ENCODE data around the gene TSPAN18. TPM values are rescaled to one million over a fixed set of nuclear protein-coding genes. Genes with fewer than 3 reads are reported as not detected.

TSPAN18 gene
- total RNA-seq, 4 donors from 2014 or later, result 2.6 to 28.9 (median 4.9) TPM

- Histone ChIP-seq H3K4me3 (no peak overlapping the region), H3K27me3 (no peaks in the 10 kb centered on the region), H3K27ac (no peak overlapping the region), H3K4me1 (peaks cover 0 to 3% (median 0%) of the 10 kb centered on the region in 4 donors), H3K36me3 (no peaks in the 10 kb centered on the region), H3K9me3 (no peaks in the 10 kb centered on the region)
- in situ Hi-C loops (cut with MboI; ENCODE audit: low pct_ligation_motif_present in 1 of 4, low pct_unique_long_range_greater_than_20kb in 1 of 4, low sequenced_read_pairs in 3 of 4) (no loop called here), intact Hi-C loops (cut with DNase I; ENCODE audit: low total_unique reads) (no loop called here)
- 61 to 70% methylated on average over 3 to 16 of the region's 18 CpGs for WGBS, 2 donors (ENCODE audit: low coverage in 1 of 2)
- no peak for DNase-seq
- no peak for TF ChIP-seq POLR2AphosphoS5 (IDR thresholded peaks at IDR 0.05)
Observed at GRCh38 chr11:44788536-44789261, 61.9 kb downstream of the TSPAN18 start.

GRCh38 chr11:44789496-44789895 is 62.7 kb downstream of the TSPAN18 start:
- Histone ChIP-seq H3K27ac (no peak overlapping the region), H3K27me3 (no peaks in the 10 kb centered on the region), H3K9me3 (no peaks in the 10 kb centered on the region), H3K4me1 (no peaks in the 10 kb centered on the region), H3K4me3 (no peak overlapping the region), H3K36me3 (no peaks in the 10 kb centered on the region)
- DNase-seq, result no peak
- intact Hi-C loops (cut with DNase I; ENCODE audit: low total_unique reads), result no loop called here
- in situ Hi-C loops (cut with MboI; ENCODE audit: low pct_ligation_motif_present in 1 of 4, low pct_unique_long_range_greater_than_20kb in 1 of 4, low sequenced_read_pairs in 3 of 4), result no loop called here
- WGBS, 2 donors (ENCODE audit: low coverage in 1 of 2), result 45 to 60% methylated on average over 2 to 3 of the region's 3 CpGs
- TF ChIP-seq POLR2AphosphoS5 (IDR thresholded peaks at IDR 0.05) (no peak), POLR2A (IDR thresholded peaks at IDR 0.05) (no peak), EP300 (IDR thresholded peaks at IDR 0.05; ENCODE audit: low read depth) (no peak), CTCF (IDR thresholded peaks at IDR 0.05) (no peak)

DNA sequence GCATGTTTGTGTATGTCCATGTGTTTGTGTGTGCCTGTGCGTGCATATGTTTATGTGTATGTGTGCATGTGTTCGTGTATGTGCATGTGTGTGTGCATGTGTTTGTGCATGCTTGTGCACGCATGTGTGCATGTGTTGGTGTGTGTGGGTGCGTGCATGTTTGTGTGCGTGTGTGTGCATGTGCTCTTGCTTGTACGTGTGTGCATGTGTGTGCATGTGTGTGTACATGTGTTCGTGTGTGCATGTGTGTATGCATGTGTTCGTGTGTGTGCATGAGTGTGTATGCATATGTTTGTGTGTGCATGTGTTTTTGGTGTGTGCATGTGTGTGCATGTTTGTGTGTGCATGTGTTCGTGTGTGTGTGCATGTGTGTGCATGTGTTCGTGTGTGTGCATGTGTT is 63.4 kb downstream of the TSPAN18 start:
- intact Hi-C loops (cut with DNase I; ENCODE audit: low total_unique reads) (loop anchor here (10.0 kb wide), 2 partner anchors 405 kb away; no protein-coding TSS in a partner anchor), in situ Hi-C loops (cut with MboI; ENCODE audit: low pct_ligation_motif_present in 1 of 4, low pct_unique_long_range_greater_than_20kb in 1 of 4, low sequenced_read_pairs in 3 of 4) (no loop called here)
- DNase-seq, result no peak
- H3K36me3 ChIP-seq, result no peaks in the 10 kb centered on the region
- TF ChIP-seq POLR2A (IDR thresholded peaks at IDR 0.05), result no peak
- TF ChIP-seq CTCF (IDR thresholded peaks at IDR 0.05), result no peak
- no peaks in the 10 kb centered on the region for H3K27me3 ChIP-seq
- no peaks in the 10 kb centered on the region for H3K9me3 ChIP-seq
- H3K27ac ChIP-seq, result no peak overlapping the region
- H3K4me3 ChIP-seq, result no peak overlapping the region
- H3K4me1 ChIP-seq, result no peaks in the 10 kb centered on the region
- 89% methylated on average over 10 of the region's 10 CpGs; no CpG with 5 or more reads in 1 of the 2 donors for WGBS, 2 donors (ENCODE audit: low coverage in 1 of 2)

DNA sequence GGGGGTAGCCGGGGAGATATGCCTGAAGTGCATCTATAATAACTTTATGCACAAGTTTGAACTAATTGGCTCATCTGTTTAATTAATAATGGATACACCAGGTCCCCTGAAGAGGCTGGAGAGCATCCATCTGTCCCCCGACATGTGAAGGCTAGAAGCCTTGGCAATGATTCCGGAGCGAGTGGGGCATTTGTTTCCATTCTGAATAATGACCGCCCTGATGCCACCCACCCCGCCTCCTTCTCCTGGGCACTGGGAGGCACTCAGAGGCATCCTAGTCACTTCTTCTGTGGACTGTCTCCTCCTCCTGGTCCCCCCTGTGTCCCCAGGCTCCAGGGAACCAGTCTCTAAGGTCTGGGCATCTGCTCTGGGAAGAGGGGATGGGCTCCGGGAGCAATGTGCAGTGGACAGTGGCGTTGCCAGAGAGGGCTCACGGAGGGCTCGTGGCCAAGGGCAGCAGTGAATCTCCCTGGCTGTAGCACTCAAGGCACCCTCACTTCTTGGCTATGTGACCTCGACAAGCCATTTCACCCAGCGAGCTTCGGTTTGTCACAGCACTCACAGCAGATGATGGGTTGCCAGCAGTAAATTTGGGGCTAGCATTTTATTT is 64.7 kb downstream of the TSPAN18 start:
- TF ChIP-seq EP300 (IDR thresholded peaks at IDR 0.05; ENCODE audit: low read depth) (no peak), POLR2AphosphoS5 (IDR thresholded peaks at IDR 0.05) (no peak), POLR2A (IDR thresholded peaks at IDR 0.05) (no peak)
- 82 to 95% methylated on average over 4 to 13 of the region's 13 CpGs for WGBS, 2 donors (ENCODE audit: low coverage in 1 of 2)
- Histone ChIP-seq H3K4me3 (no peak overlapping the region), H3K9me3 (no peaks in the 10 kb centered on the region), H3K4me1 (no peaks in the 10 kb centered on the region), H3K27ac (no peak overlapping the region), H3K36me3 (no peaks in the 10 kb centered on the region), H3K27me3 (no peaks in the 10 kb centered on the region)
- in situ Hi-C loops (cut with MboI; ENCODE audit: low pct_ligation_motif_present in 1 of 4, low pct_unique_long_range_greater_than_20kb in 1 of 4, low sequenced_read_pairs in 3 of 4), result no loop called here
- no peak for DNase-seq
- intact Hi-C loops (cut with DNase I; ENCODE audit: low total_unique reads), result loop anchor here (10.0 kb wide), 2 partner anchors 403 to 407 kb away; no protein-coding TSS in a partner anchor

DNA sequence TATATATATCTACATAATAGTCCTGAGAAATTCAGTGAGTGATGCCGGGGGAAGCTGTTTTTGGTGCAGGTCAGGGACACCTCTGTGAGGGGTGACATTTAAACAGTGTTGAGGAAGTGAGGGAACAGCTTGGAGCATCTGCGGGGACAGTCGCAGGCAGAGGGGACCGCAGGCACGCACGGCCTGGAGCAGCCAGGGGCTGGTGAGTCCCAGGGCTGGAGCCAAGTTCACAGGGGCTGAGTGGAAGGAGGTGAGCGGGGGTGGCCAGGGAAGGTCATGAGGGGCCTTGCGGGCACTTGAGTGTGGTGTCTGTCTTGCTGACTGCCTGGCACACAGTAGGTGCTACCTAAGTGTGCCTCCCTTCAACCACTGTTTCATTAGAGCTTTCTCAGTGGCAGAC is 65.4 kb downstream of the TSPAN18 start:
- H3K27ac ChIP-seq, result no peak overlapping the region
- no peak overlapping the region for H3K4me3 ChIP-seq
- H3K4me1 ChIP-seq, result no peaks in the 10 kb centered on the region
- no peaks in the 10 kb centered on the region for H3K36me3 ChIP-seq
- DNase-seq, result no peak
- in situ Hi-C loops (cut with MboI; ENCODE audit: low pct_ligation_motif_present in 1 of 4, low pct_unique_long_range_greater_than_20kb in 1 of 4, low sequenced_read_pairs in 3 of 4) (no loop called here), intact Hi-C loops (cut with DNase I; ENCODE audit: low total_unique reads) (loop anchor here (10.0 kb wide), 2 partner anchors 403 to 407 kb away; no protein-coding TSS in a partner anchor)
- no peak for TF ChIP-seq EP300 (IDR thresholded peaks at IDR 0.05; ENCODE audit: low read depth)
- TF ChIP-seq POLR2A (IDR thresholded peaks at IDR 0.05), result no peak
- TF ChIP-seq POLR2AphosphoS5 (IDR thresholded peaks at IDR 0.05), result no peak
- no peak for TF ChIP-seq CTCF (IDR thresholded peaks at IDR 0.05)
- H3K27me3 ChIP-seq, result no peaks in the 10 kb centered on the region
- 93 to 100% methylated on average over 1 to 8 of the region's 8 CpGs for WGBS, 2 donors (ENCODE audit: low coverage in 1 of 2)
- H3K9me3 ChIP-seq, result no peaks in the 10 kb centered on the region

All from transverse colon (tissue), 4 donors.